Cortex of kidney (tissue), 1 donor: ENCODE results near the gene SH3PXD2A.

Source experiments
- DNase-seq: peaks from one replicate; lab custom pipeline; 2025; lab: John Stamatoyannopoulos, UW

Gene SH3PXD2A

DNA sequence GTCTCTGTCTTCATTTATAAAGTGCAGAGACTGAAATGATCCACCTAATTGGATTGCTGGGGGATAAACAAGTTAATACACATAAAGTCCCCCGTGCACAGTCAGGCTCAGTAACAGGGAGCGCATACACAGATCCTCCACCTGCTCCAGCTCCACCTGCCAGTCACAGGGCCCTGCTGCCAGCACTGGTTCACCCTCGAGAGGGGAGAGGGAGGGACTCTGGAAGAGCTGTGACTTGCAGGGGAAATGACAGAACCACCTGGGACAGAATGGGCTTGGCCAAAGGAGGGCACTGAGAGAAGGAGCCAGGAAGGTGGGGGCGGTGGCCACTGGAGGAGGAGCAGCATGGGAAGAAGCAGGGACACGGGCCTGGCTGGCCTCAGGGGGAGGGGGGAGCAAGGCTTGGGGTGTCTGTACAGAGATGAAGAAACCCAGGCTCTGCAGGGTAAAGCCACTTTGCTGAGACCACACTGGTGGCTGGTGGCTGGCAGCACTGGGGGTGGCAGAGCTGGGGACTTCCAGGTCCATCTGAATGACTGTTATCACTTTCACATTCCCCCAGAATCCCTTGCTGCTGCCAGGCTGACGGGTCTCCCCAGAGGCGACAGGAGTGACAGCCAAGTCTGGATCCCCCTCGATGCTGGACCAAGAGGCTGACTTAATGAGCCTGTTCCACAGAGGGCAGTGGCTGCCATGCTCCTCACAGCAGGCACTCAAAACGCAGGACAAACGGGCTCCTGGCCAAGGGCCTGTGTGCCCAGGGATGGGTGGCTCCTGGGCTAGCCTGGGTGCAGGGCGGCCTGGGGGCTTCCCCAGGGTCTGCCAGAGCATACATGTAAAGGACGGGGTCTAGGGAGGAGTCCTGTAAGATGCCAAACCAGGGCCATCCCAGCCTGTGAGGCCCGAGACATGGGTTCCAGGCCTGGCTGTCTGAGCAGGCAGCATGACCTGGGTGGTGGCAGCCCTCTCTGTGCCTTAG, 151.1 kb downstream of the SH3PXD2A start:
- no peak for DNase-seq

DNA sequence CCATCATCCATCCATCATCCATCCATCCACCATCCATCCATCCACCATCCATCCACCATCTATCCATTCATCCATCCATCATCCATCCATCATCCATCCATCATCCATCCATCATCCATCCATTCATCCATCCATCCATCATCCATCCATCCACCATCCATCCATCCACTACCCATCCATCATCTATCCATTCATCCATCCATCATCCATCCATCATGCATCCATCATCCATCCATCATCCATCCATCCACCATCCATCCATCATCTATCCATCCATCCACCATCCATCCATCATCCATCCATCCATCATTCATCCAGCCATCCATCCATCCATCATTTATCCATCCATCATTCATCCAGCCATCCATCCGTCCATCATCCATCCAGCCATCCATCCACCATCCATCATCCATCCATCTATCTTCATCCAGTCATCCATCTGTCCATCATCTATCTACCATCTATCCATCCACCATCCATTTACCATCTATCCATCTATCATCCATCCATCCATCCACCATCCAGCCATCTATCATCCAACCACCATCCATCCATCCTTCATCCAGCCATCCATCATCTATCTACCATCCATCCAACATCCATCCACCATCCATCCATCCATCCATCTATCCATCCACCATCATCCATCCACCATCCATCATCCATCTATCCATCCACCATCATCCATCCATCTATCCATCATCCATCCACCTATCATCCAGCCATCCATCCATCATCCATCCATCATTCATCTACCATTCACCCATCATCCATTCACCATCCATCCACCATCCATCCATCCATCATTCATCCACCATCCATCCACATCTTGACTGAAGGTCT, 153.8 kb downstream of the SH3PXD2A start:
- DNase-seq = no peak

DNA sequence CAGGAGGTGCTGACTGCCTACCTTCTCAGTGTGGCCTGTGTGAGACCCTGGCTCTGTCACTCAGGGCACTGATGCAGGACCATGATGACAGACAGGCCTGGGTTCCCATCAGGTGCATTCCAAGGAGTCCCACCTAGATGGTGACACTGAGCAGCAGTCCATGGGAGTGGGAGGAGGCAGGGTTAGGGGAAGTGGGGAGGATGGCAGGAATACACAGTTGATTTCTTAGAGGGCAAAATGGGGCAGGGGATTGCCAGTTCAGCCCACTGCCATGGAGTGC, 155.0 kb downstream of the SH3PXD2A start:
- no peak for DNase-seq

DNA sequence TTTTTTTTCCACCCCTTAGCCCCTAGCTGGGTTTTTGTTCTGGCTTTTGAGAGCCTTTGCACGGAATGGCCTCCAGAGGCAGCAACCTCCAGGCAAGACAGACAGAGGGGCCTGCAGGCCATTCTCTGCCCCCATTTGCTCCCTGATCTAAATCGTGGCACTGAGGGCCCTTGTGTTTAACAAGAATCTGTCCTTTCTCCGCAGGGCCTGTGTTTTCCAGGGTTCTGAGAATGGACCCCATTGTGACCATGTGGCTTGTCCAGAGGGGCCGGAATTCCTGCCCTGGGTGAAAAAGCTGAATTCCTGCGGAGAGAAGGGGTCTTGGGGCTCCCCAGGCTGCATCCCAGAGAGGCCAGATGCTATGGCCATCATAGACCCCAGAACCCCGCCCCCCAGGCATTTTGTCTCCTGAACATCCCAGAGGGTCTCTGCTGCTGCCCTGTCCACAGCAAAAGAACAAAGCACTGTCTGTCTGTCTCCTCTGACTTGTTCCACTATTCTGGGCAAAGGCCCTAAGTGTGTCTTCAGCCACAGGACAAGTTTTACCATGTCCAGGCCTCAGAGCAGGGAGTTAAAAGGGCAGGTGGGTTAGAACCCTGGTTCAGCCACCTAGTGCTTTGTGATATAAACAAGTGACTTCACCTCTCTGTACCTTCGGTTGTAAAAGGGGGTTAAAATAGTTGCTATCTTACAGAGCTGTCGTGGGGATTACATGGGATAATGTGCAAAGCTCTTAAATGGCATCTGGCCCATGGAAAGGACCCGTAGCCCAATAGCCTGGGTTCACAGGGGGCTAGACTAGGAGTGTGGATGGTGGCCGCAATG, 155.6 kb downstream of the SH3PXD2A start:
- no peak for DNase-seq

DNA sequence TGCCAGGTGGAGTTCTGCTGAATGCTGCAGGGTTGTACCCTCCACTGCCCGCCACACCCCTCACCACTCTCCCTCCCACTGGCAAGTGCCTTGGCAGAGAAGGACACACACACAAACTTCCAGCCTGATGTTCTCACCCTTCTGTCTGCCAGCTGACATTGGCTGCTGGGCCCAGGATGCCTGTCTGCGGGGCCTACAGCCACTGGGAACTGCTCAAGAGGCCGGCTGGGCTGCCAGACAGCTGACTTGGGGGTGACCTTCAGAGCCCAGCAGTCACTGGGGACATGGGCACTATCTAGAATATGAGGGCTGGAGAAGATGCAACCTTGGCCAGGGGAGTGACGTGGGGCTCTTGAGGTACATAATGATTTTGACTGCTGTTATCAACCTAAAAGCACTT, 157.1 kb downstream of the SH3PXD2A start:
- DNase-seq = no peak

DNA sequence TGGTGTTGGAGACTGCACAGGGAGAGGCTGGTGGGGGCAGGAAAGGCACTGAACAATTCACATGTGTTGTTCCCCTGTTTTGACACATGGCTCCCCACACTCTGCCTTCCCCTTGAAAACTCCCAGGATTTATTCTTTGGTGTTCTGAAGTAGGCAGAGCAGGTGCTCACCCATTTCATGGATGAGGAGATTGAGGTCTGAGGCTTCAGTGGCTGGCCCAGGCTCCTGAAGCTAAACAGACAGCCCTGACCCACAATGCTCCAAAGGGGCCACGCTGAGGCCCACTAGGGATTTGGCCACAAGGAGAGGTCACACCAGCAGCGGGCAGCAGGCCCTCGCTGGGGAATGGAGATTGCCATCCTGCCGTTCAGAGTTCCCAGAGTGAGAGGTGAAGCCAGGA, 157.6 kb downstream of the SH3PXD2A start:
- DNase-seq = no peak

DNA sequence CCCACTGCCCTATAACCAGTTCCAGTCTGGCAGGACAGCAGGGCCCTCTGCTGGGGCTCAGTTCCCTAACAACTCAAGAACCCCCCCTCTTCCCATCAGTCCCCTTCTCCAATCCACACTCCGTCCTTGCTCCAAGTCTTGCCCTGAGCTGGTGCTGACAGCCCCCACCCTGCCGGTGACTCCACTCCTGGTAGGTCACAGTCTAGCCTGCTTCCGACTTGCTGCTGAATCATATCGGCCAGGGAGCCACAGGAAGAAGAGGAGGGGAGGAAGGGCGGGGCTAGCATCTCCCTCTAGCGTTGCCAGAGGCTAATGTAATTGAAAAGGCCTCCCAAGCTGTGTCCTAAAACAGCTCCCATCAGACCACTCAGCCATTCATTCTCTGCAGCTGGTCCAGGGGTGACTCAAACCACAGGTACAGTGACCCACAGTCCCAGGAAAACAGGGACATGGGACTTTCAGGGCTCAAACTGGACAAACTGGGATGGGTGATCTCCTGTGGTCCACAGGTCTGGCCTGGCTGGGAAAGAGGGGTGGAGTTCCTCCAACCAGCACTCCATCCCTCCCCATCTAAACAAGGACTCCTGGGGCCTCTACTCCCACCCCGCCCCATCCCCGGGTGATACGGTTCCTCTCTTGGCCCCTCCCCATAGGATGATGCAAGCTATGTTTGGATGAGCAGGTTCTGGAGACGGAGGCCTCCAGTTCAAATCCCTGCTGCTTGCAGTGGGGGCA, 158.8 kb downstream of the SH3PXD2A start:
- DNase-seq = no peak

DNA sequence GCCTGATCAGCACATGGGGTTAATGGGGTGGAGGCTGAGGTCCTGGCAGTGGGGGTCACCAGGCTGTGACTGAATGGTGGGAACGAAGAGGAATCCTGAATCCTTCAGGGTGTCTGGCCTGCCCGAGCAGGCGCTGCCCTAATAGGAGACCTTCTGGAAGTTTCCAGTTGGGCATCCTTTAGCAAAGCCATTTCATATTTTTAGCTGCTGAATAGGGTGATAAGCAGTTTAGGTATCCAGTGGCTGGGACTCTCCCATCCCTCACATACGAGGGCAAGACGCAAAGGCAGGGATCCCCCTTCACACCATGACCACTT, 159.3 kb downstream of the SH3PXD2A start:
- DNase-seq = no peak

DNA sequence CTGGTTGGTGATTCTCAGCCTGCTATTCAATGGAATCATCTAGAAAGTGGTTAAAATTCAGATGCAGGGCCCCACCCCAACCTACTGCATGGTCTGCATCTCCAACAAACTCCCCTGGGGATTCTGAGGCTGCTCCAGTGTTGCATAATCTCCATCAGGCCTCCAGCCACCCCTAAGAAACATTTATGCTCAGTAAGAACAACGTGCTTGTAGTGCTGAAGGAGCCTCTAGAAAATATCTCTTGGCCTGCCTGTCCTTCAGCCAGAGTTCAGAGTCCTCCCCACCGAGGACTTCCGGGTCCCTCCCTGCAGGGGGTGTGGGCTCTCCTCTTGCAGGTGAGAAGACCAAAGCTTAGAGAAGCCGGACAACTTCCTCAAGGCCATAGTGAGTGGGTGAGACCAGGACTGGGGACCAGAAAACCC, 159.8 kb downstream of the SH3PXD2A start:
- DNase-seq = no peak

DNA sequence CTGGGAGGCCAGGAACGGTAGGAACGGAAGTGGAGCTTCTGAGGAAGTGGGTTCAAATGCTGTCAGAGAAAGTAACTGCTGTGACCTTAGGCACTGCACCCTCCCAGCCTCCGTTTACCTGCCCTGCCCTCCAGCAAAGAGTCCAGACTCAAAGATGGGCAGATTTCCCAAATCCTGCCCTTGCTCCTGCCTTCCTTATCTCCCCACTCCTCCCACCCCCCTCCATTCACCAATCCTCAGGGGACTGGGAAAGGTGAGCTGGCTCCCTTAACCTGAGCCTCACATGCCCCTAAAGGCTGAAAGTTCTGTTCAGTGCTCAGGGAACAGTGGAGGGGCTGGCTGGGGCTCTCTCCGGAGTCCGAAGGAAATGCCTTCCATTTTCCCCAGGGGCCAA, 161.6 kb downstream of the SH3PXD2A start:
- DNase-seq = no peak

DNA sequence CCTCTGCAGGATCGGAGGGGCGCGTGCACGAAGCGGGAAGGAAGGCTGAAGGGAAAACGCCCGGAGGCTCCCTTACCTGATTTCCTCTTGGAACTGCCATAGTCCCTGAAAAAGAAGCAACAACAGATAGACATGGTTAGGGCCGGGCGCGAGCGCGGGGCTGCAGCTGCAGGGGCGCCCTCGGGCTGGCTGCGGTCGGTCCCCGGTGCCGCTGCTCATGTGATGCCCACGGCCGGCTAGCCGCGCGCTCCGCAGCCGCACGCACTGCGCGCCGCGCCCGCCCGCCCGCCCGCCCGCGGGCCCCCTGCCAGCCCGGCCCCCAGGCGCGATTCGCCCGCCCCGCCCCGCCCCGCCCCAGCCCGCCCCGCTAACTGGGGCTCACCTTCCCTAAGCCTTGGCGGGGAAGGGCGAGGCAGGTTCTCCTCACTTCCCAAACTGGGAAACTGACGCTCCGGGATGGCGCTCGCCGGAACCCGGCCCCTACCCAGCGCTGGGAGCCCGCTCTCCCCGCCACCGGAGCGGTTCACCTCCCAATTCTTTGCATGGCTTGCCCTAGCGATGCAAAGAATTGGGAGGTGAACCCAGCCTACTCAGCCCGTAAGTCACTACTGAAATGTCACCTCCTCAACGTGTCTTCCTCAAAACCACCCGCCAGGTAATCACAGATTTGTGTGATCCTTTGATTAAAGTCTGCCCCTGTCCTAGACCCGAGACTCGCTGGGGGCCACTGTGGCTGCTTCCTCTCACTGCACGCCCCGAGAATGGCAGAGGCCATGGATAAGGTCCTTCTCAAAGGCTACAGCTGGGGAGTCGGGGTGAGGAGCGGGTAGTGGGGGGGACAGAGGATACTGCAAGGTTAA, 162.2 kb downstream of the SH3PXD2A start:
- no peak for DNase-seq

DNA sequence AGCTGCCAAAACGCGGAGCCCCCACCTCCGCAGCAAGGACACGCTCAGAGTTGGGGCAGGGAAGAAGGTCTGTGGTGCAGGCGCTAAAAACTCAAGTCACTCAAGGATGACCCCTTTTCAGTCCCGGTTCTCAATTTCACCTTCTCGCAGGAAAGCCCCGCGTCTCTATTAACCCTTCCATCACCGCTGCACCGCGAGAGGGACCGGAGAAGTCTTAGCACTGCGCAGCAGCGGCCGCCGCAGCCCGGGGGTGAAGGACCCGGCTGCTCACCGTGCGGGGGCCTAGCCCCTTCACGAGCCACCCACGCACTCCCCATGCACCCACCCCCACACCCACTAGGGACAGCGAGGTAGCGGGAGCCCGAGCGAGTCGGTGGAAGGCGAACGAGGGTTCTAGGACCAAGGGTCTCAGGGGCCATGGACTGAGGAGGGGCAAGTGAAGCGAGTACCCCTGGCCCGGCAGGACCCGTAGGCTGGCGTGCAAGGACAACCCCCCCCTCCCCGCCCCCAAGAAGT, 162.9 kb downstream of the SH3PXD2A start:
- no peak for DNase-seq

DNA sequence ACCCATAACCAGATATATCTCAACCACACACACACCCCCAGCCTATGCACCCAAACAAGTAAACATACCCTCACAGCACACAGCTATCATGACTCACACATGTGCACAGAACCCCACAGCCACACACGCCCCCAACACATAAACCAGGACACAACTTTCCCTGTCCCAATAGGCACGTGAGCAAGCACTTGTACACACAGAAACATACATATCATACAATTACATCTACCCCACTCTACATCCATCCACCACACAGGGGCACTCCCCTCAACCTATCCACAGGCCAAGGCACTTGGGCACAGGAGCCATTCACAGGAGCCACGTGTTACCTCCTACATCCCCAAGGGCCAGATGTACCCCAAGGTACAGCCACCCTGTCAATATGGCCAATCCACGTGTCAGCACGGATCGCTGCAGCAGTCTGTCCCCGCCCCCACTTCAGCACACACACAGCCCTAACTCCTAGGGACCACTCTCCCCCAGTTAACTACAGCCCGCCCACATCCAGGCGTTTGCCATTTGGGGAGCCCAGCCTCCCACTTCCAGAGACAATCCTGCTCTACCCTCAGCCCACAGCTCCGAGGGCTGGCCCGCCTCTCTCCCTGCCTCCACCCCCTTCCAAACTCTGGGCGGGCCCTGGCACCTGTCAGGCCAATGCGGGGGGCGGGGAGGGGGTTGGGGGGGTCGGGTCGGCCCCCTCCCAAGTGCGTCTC, 163.5 kb downstream of the SH3PXD2A start:
- no peak for DNase-seq

DNA sequence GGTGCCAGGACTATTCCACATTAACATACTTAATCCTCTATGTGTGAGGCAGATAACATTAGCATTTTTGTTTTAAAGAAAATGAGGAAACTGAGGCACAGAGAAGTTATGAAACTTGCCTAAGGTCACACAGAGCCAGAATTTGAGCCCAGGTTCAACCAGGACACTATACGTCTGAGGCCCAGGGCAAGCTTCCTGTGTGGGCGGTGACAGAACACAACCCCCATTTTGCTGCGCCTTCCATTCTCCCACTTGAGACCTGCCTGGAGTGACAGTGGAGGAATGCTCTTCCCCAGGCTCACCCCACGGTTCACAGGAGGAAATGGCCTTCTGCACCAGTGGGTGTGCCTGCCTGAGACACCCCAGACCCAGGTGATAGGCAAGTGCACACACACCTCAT, 164.1 kb downstream of the SH3PXD2A start:
- DNase-seq = no peak

DNA sequence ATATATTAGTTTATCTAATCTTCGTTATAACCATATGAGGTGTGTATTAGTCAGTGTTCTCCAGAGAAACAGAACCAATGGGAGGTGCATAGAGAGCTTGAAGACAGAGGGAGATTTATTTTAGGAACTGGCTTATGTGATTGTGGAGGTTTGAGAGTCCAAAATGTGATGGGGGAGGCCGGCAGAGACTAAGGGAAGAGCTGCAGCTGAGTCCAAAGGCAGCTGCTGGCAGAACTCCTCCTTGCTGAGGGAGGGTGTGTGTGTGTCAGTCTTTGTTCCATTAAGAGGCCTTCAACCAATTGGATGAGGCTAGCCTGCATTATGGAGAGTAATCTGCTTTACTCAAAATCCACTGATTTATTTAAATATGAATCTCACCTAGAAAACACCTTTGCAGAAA, 165.1 kb downstream of the SH3PXD2A start:
- DNase-seq = no peak

DNA sequence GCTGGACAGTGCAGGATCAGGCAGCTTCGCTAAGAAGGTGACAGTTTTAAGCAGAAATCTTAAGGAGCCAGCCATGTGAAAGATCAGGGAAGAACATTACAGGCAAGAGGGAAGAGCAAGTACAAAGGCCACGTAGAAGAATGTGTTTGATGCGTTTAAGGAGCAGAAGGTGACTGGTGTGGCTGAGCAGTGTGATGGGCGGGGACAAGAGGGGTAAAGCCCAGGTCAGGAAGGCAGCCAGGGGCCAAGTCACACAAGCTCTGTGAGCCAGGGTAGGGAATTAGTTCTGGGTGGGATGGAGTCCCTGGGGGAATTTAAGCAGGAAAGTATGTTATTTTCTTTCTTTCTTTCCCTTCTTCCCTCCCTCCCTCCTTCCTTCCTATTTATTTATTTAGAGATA, 166.9 kb downstream of the SH3PXD2A start:
- DNase-seq = no peak

DNA sequence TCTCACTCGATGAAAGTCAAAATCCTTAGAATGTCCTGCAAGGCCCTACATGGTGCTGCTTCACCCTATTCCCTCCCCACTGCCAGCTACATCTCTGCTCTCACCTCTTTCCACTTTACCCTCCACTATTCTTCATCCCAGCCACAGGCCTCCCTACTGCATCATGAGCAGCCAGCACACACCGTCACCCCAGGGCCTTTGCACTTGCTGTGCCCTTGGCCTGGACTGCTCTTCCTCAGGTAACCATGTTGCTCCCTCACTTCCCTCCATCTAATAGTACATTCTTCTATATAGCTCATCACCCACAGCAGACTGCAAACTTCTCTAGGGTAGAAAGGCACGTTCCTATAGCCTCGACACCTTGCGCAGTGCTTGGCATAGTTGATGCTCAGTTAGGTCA, 167.7 kb downstream of the SH3PXD2A start:
- DNase-seq = no peak

DNA sequence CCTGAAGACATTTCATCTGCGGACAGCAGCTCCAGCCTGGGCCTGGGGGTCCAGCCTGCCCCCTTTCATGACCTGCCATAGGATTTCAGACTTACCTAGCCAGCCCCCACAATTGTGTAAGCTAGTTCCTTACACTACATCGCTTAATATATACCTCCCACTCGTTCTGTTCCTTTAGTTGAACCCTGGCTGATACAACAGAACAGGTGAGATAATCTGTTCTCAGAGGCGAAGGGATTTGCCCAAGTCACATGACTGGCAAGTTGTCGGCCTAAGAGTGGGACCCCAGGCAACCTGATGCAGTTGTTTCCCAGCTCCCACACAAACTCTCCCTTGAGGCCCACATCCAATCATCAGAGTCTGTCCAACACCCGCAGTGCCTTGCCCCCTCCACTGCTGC, 168.2 kb downstream of the SH3PXD2A start:
- DNase-seq = no peak

DNA sequence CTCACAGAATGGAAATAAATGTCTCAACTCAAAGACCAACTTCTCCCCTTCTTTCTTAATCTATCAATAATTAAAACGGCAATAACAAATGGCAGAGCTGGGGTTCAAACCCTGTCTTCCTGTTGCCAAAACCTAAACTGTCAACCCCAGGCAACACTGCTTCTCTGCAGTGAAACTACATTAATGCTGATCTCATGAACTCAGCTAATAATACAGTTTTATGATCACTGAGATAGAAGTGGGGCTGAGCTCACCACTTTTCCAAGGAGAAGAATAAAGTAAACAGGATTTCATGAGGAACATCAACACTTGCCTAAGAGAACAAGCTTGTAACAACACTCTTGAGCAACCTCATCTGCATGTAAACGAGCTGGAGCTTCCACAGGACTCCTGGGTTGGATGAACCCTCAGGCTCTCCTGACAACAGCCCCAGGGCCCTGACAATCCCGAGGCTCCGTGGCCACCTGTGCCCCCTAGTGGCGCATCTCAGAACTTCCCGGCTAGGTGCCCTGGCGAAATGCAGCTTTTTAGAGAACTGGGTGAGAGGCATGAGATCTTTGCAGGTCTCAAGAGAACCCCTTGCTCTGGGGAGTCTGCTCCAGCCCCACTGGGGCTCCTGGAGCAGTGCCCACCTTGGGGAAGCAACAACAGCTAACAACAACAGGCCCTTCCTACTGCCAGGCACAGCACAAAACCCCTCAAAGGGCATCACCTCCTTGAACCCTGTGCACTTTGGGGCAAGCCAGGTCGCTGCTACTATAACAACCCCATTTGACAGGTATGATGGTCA, 169.3 kb downstream of the SH3PXD2A start:
- DNase-seq = no peak
